Choroid plexus epithelial cell (primary cell): ENCODE results near the gene OLA1.
A peak's percentile ranks its signal among the peaks of the same experiment; 100 is the strongest.

Source experiments
- DNase-seq: peaks from one replicate; pipeline ENCODE4 v3.0.0-alpha.2; 2010; ENCODE audit warnings: low read depth
- H3K4me3 ChIP-seq: 2 replicates; pipeline ENCODE4 v1.5.1; 2011; ENCODE audit warnings: low read depth, mild to moderate bottlenecking, control low read depth, low read length, moderate library complexity
- CTCF ChIP-seq: conservative IDR thresholded peaks from 2 replicates; pipeline ENCODE4 v1.5.1; 2011; ENCODE audit warnings: low read depth, mild to moderate bottlenecking, control low read depth, inconsistent platforms, low read length, moderate library complexity

Gene OLA1

GRCh38 chr2:174049895-174050294 is 198.4 kb downstream of the OLA1 start:
- H3K4me3 ChIP-seq, result no peak overlapping the region
- DNase-seq, result no peak
- TF ChIP-seq CTCF, result no peak

- TF ChIP-seq CTCF, result peak; percentile 19
- H3K4me3 ChIP-seq, result no peak overlapping the region
- no peak for DNase-seq
Observed at GRCh38 chr2:174048243-174048642, 200.1 kb downstream of the OLA1 start.

GRCh38 chr2:174047746-174048145 is 200.6 kb downstream of the OLA1 start:
- no peak overlapping the region for H3K4me3 ChIP-seq
- DNase-seq, result no peak
- TF ChIP-seq CTCF, result no peak

GRCh38 chr2:174046172-174046571 is 202.2 kb downstream of the OLA1 start:
- TF ChIP-seq CTCF, result no peak
- H3K4me3 ChIP-seq, result no peak overlapping the region
- DNase-seq, result no peak

GRCh38 chr2:174044556-174044955 is 203.8 kb downstream of the OLA1 start:
- DNase-seq, result no peak
- H3K4me3 ChIP-seq, result no peak overlapping the region
- TF ChIP-seq CTCF, result peak; percentile 6

- TF ChIP-seq CTCF, result no peak
- no peak for DNase-seq
- no peak overlapping the region for H3K4me3 ChIP-seq
Observed at GRCh38 chr2:174040417-174040701, 208.0 kb downstream of the OLA1 start.

GRCh38 chr2:174039551-174040416 is 208.5 kb downstream of the OLA1 start:
- peak; percentile 98 for DNase-seq
- peak overlapping the region; percentile 17 for H3K4me3 ChIP-seq
- TF ChIP-seq CTCF, result peak; percentile 94
